ENCODE data around the gene CD247. TPM values are rescaled to one million over a fixed set of nuclear protein-coding genes. Genes with fewer than 3 reads are reported as not detected.

CD247 gene
- total and polyA plus RNA-seq, 9 of the 15 experiments (the other 6 are each of a cell fraction or from before 2014, with no cell fraction given): 0.08 to 0.42 (median 0.28) TPM; not detected in 5

DNA sequence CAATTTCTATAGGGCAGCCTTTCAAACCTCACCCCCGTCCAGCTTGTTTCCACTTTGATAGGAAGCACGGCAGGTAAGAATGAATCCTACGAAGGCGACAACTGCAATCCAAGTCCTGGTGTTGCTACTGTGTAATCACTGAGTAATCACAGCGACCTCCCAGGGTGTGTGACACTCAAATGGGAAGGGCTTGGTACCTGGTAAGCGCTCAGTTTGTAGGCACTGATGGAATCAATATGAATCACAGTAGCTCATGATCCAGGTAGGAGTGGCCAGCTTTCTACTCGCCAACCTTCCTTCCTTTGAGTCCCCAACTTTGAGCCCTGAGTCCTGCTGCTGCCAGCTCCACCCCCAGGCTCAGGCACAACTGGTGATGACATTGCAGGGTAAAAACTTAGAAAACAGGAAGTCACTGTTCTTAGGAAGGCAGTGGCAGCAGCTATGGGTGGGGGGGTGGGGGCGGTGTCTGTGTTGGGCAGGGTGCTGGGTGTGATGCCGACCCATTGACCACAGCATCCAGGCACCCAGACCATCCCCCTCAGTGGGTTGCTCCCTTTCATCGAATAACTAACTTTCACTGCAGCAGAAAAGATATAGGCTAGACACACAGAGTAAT lies 70.7 kb downstream of the CD247 start (continued):
- TF ChIP-seq, protein P1, sequence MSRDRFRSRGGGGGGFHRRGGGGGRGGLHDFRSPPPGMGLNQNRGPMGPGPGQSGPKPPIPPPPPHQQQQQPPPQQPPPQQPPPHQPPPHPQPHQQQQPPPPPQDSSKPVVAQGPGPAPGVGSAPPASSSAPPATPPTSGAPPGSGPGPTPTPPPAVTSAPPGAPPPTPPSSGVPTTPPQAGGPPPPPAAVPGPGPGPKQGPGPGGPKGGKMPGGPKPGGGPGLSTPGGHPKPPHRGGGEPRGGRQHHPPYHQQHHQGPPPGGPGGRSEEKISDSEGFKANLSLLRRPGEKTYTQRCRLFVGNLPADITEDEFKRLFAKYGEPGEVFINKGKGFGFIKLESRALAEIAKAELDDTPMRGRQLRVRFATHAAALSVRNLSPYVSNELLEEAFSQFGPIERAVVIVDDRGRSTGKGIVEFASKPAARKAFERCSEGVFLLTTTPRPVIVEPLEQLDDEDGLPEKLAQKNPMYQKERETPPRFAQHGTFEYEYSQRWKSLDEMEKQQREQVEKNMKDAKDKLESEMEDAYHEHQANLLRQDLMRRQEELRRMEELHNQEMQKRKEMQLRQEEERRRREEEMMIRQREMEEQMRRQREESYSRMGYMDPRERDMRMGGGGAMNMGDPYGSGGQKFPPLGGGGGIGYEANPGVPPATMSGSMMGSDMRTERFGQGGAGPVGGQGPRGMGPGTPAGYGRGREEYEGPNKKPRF (IDR thresholded peaks at IDR 0.05; ENCODE audit: low read depth, low read length): no peak
- TF ChIP-seq MYNN (IDR thresholded peaks at IDR 0.05): no peak
- no peak for TF ChIP-seq MYNN (CRISPR knock-in tag; IDR thresholded peaks at IDR 0.05)
- TF ChIP-seq BACH1 (tag; IDR thresholded peaks at IDR 0.05): peak; percentile 14; the same call in 1 of the 2 replicates
- TF ChIP-seq, protein P2, sequence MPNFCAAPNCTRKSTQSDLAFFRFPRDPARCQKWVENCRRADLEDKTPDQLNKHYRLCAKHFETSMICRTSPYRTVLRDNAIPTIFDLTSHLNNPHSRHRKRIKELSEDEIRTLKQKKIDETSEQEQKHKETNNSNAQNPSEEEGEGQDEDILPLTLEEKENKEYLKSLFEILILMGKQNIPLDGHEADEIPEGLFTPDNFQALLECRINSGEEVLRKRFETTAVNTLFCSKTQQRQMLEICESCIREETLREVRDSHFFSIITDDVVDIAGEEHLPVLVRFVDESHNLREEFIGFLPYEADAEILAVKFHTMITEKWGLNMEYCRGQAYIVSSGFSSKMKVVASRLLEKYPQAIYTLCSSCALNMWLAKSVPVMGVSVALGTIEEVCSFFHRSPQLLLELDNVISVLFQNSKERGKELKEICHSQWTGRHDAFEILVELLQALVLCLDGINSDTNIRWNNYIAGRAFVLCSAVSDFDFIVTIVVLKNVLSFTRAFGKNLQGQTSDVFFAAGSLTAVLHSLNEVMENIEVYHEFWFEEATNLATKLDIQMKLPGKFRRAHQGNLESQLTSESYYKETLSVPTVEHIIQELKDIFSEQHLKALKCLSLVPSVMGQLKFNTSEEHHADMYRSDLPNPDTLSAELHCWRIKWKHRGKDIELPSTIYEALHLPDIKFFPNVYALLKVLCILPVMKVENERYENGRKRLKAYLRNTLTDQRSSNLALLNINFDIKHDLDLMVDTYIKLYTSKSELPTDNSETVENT (CRISPR knock-in tag; IDR thresholded peaks at IDR 0.05): no peak
- TF ChIP-seq GATAD2A (IDR thresholded peaks at IDR 0.05): 0 out of 2 replicates have a peak, but pooled peaks have one; percentile 18
- TF ChIP-seq HDAC1 (IDR thresholded peaks at IDR 0.05): no peak; a peak in 1 of 4 replicates
- no peak for TF ChIP-seq ESRRB (CRISPR knock-in tag; IDR thresholded peaks at IDR 0.05; ENCODE audit: borderline replicate concordance)
- no peak for TF ChIP-seq ZFP36 (IDR thresholded peaks at IDR 0.05; ENCODE audit: low read depth, low read length, partially characterized antibody)
- TF ChIP-seq MCM3 (IDR thresholded peaks at IDR 0.05): no peak
- TF ChIP-seq, protein P3, sequence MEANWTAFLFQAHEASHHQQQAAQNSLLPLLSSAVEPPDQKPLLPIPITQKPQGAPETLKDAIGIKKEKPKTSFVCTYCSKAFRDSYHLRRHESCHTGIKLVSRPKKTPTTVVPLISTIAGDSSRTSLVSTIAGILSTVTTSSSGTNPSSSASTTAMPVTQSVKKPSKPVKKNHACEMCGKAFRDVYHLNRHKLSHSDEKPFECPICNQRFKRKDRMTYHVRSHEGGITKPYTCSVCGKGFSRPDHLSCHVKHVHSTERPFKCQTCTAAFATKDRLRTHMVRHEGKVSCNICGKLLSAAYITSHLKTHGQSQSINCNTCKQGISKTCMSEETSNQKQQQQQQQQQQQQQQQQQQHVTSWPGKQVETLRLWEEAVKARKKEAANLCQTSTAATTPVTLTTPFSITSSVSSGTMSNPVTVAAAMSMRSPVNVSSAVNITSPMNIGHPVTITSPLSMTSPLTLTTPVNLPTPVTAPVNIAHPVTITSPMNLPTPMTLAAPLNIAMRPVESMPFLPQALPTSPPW (CRISPR knock-in tag; IDR thresholded peaks at IDR 0.05): peak; percentile 83
- TF ChIP-seq ZNF212 (CRISPR knock-in tag; IDR thresholded peaks at IDR 0.05): no peak
- TF ChIP-seq CBX2 (IDR thresholded peaks at IDR 0.05; ENCODE audit: insufficient read depth, low read length, poor library complexity, severe bottlenecking): no peak
- no peak for TF ChIP-seq SMARCB1 (IDR thresholded peaks at IDR 0.05; ENCODE audit: insufficient read length, low read depth)
- TF ChIP-seq ZSCAN29 (IDR thresholded peaks at IDR 0.05): no peak
- TF ChIP-seq, protein P4, sequence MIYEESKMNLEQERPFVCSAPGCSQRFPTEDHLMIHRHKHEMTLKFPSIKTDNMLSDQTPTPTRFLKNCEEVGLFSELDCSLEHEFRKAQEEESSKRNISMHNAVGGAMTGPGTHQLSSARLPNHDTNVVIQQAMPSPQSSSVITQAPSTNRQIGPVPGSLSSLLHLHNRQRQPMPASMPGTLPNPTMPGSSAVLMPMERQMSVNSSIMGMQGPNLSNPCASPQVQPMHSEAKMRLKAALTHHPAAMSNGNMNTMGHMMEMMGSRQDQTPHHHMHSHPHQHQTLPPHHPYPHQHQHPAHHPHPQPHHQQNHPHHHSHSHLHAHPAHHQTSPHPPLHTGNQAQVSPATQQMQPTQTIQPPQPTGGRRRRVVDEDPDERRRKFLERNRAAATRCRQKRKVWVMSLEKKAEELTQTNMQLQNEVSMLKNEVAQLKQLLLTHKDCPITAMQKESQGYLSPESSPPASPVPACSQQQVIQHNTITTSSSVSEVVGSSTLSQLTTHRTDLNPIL (CRISPR knock-in tag; IDR thresholded peaks at IDR 0.05): no peak
- TF ChIP-seq, protein P5, sequence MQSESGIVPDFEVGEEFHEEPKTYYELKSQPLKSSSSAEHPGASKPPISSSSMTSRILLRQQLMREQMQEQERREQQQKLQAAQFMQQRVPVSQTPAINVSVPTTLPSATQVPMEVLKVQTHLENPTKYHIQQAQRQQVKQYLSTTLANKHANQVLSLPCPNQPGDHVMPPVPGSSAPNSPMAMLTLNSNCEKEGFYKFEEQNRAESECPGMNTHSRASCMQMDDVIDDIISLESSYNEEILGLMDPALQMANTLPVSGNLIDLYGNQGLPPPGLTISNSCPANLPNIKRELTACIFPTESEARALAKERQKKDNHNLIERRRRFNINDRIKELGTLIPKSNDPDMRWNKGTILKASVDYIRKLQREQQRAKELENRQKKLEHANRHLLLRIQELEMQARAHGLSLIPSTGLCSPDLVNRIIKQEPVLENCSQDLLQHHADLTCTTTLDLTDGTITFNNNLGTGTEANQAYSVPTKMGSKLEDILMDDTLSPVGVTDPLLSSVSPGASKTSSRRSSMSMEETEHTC (IDR thresholded peaks at IDR 0.05): no peak
- TF ChIP-seq SMARCE1 (IDR thresholded peaks at IDR 0.05): no peak; the same call in 1 of the 2 replicates
- no peak for TF ChIP-seq TRIM28 (IDR thresholded peaks at IDR 0.05)
- TF ChIP-seq NR3C1 (CRISPR knock-in tag; IDR thresholded peaks at IDR 0.05): no peak
- TF ChIP-seq HMG20A (CRISPR knock-in tag; conservative IDR thresholded peaks at IDR 0.05): no peak
- no peak for TF ChIP-seq CREBBP (IDR thresholded peaks at IDR 0.05; ENCODE audit: low read depth, low read length)
